GM11168 (cell line): Measurements from ENCODE around the gene UNC13A.

Source experiments
- in situ Hi-C: fragments of 300-500 bp; cut with MboI; formaldehyde crosslinking; loops from one replicate; pipeline ENCODE4 v1.12.0; 2022; ENCODE audit warnings: low sequenced_read_pairs; ENCODE audit not compliant: unreplicated experiment

The UNC13A gene

GRCh38 chr19:17687857-17688784 is at the start of gene UNC13A:
UNC13A (minus strand) TSS chr19:17688354; CDS start chr19:17688199, 155 bp downstream.
- in situ Hi-C loops, result no loop called here

- in situ Hi-C loops, result no loop called here
Observed at GRCh38 chr19:17737690-17738153, 49.6 kb upstream of the UNC13A start.

GRCh38 chr19:17735410-17735809 is 47.3 kb upstream of the UNC13A start:
- in situ Hi-C loops, result no loop called here

GRCh38 chr19:17734146-17734545 is 46.0 kb upstream of the UNC13A start:
- in situ Hi-C loops, result no loop called here

GRCh38 chr19:17733127-17733526 is 45.0 kb upstream of the UNC13A start:
- in situ Hi-C loops, result no loop called here

GRCh38 chr19:17727843-17728242 is 39.7 kb upstream of the UNC13A start:
- in situ Hi-C loops, result no loop called here

GRCh38 chr19:17726964-17727773 is 39.0 kb upstream of the UNC13A start:
- in situ Hi-C loops, result no loop called here

GRCh38 chr19:17726136-17726741 is 38.1 kb upstream of the UNC13A start:
- in situ Hi-C loops, result no loop called here

GRCh38 chr19:17725422-17726078 is 37.4 kb upstream of the UNC13A start:
- in situ Hi-C loops, result no loop called here

- in situ Hi-C loops, result no loop called here
Observed at GRCh38 chr19:17724655-17725054, 36.5 kb upstream of the UNC13A start.

- in situ Hi-C loops, result no loop called here
Observed at GRCh38 chr19:17722655-17723240, 34.6 kb upstream of the UNC13A start.

GRCh38 chr19:17721821-17722220 is 33.7 kb upstream of the UNC13A start:
- in situ Hi-C loops, result no loop called here

- in situ Hi-C loops, result no loop called here
Observed at GRCh38 chr19:17721111-17721628, 33.0 kb upstream of the UNC13A start.

- in situ Hi-C loops, result no loop called here
Observed at GRCh38 chr19:17720440-17720839, 32.3 kb upstream of the UNC13A start.

GRCh38 chr19:17719730-17720400 is 31.7 kb upstream of the UNC13A start:
- in situ Hi-C loops, result loop anchor here (10.0 kb wide), 1 partner anchor 135 kb away; the partner anchor contains the start of gene RPL18A

GRCh38 chr19:17718947-17719711 is 31.0 kb upstream of the UNC13A start, which contains the start of gene MAP1S:
MAP1S (plus strand) TSS chr19:17719480; CDS start chr19:17719503, 23 bp downstream.
- in situ Hi-C loops, result loop anchor here (10.0 kb wide), 1 partner anchor 136 kb away; the partner anchor contains the start of gene RPL18A

- in situ Hi-C loops, result loop anchor here (10.0 kb wide), 1 partner anchor 136 kb away; the partner anchor contains the start of gene RPL18A
Observed at GRCh38 chr19:17718550-17718946, 30.4 kb upstream of the UNC13A start.
